Measurements from ENCODE around the gene ARHGEF40.
A peak's percentile ranks its signal among the peaks of the same experiment; 100 is the strongest.

The ARHGEF40 gene

GRCh38 chr14:21063479-21063878 lies 6.6 kb upstream of the ARHGEF40 start:
- H3K4me3 ChIP-seq (ENCODE audit: low read depth, low read length): no peak overlapping the region
- TF ChIP-seq, protein P1, sequence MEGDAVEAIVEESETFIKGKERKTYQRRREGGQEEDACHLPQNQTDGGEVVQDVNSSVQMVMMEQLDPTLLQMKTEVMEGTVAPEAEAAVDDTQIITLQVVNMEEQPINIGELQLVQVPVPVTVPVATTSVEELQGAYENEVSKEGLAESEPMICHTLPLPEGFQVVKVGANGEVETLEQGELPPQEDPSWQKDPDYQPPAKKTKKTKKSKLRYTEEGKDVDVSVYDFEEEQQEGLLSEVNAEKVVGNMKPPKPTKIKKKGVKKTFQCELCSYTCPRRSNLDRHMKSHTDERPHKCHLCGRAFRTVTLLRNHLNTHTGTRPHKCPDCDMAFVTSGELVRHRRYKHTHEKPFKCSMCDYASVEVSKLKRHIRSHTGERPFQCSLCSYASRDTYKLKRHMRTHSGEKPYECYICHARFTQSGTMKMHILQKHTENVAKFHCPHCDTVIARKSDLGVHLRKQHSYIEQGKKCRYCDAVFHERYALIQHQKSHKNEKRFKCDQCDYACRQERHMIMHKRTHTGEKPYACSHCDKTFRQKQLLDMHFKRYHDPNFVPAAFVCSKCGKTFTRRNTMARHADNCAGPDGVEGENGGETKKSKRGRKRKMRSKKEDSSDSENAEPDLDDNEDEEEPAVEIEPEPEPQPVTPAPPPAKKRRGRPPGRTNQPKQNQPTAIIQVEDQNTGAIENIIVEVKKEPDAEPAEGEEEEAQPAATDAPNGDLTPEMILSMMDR (IDR thresholded peaks at IDR 0.05; ENCODE audit: low read depth, low read length): no peak
- H3K36me3 ChIP-seq: no peaks in the 10 kb centered on the region
- no peak for DNase-seq
- H3K27me3 ChIP-seq: no peaks in the 10 kb centered on the region
- no peaks in the 10 kb centered on the region for H3K9me3 ChIP-seq
- no peaks in the 10 kb centered on the region for H3K4me1 ChIP-seq

- Histone ChIP-seq H3K9me3 (no peaks in the 10 kb centered on the region), H3K4me3 (ENCODE audit: low read depth, low read length) (no peak overlapping the region), H3K36me3 (no peaks in the 10 kb centered on the region), H3K27me3 (peaks cover 12% of the 10 kb centered on the region), H3K4me1 (peaks cover 9% of the 10 kb centered on the region; the same call in 1 of the 2 replicates)
- TF ChIP-seq, protein P1 (IDR thresholded peaks at IDR 0.05; ENCODE audit: low read depth, low read length): peak; percentile 55
- no peak for DNase-seq
These were observed 3.1 kb upstream of the ARHGEF40 start for GRCh38 chr14:21066882-21067502.

GRCh38 chr14:21068521-21069387 lies 1.4 kb upstream of the ARHGEF40 start:
- peak; percentile 74 for DNase-seq
- no peaks in the 10 kb centered on the region for H3K9me3 ChIP-seq

DNA sequence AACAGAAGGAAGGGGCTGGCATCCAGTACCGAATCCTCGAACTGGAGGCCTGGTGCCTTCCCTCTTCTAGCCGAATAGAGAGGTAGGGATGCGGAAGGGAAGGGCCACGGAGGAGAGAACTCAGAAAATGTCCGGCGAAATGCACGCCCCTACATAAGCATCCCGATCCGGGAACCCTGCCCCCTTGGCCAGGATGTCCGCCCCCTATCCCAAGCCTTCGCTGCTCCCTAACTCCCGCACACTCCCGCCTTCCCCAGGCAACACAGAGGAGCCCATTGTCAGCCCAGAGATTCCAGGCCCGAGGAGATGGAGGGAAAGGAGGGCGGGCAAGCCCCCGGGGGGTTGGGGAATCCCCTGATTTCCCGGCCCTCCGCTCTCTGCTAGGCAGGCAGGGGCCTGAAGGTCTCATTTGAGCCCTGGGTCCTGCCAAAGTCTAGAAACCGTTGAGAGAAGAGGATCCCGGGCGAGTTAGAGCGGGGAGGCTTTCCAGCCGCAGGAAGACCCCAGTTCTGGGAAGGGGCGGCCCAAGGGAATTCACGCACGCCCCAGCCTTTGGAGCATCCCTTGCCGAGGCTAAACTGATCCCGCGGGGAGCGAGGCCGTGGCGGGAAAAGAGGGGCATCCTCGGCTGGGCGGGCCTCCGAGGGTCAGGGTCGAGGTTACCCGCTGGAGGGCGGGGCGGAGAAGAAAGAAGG lies 569 bp upstream of the ARHGEF40 start:
- Histone ChIP-seq H3K4me1 (peaks cover 12% of the 10 kb centered on the region; the same call in 1 of the 2 replicates), H3K27me3 (peaks cover 12% of the 10 kb centered on the region), H3K4me3 (ENCODE audit: low read depth, low read length) (peak overlapping the region; percentile 84), H3K9me3 (no peaks in the 10 kb centered on the region), H3K36me3 (no peaks in the 10 kb centered on the region; the same call in 1 of the 2 replicates)
- TF ChIP-seq, protein P1 (IDR thresholded peaks at IDR 0.05; ENCODE audit: low read depth, low read length): no peak
- DNase-seq: peak; percentile 33

More at GRCh38 chr14:21068521-21069387, 1.4 kb upstream of the ARHGEF40 start:
- peak overlapping the region; percentile 84 for H3K4me3 ChIP-seq (ENCODE audit: low read depth, low read length)
- TF ChIP-seq, protein P1 (IDR thresholded peaks at IDR 0.05; ENCODE audit: low read depth, low read length): peak; percentile 79
- peaks cover 12% of the 10 kb centered on the region for H3K27me3 ChIP-seq
- peaks cover 12% of the 10 kb centered on the region; the same call in 1 of the 2 replicates for H3K4me1 ChIP-seq
- no peaks in the 10 kb centered on the region; the same call in 1 of the 2 replicates for H3K36me3 ChIP-seq

DNA sequence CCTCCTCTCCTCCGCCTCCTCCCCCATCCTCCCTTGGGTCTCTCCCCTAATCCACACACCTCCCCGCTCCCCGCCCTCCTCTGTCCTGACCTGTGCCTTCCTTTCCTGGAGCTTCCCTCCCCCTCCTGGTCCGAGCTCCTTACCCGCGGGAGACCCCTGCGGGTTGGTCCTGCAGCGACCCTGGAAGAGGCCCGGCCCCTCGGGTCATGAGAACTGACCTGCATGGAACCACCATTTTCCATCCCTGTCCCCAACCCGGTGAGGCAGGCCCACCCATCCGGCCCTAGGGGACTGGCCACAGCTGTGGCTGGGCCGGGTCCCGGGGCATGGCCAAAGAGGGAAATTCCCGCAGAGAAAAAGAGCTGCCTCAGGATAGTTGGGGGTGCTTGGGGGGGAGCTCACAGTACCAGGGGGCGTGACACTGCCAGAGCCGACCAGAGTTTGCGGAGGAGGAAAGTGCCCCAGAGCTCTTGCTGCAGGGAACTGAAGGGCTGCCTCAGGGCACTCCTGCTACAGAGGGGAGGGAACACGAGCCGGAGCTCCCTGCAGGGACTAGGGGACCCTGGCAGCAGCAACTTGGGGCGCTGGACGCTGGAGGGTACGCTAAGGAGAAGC lies 613 bp downstream of the ARHGEF40 start:
- peak overlapping the region; percentile 84 for H3K4me3 ChIP-seq (ENCODE audit: low read depth, low read length)
- peaks cover 12% of the 10 kb centered on the region for H3K27me3 ChIP-seq
- H3K9me3 ChIP-seq: no peaks in the 10 kb centered on the region
- peaks cover 14% of the 10 kb centered on the region for H3K4me1 ChIP-seq
- TF ChIP-seq, protein P1 (IDR thresholded peaks at IDR 0.05; ENCODE audit: low read depth, low read length): no peak
- H3K36me3 ChIP-seq: peaks cover 8% of the 10 kb centered on the region
- DNase-seq: peak; percentile 52
